ENCODE results near the gene PSENEN.
A peak's percentile ranks its signal among the peaks of the same experiment; 100 is the strongest.
"Not testable (repeated sequence)": the region's sequence is repeated elsewhere in the genome, so short reads cannot be mapped to it uniquely, and the experiment has no call there.

PSENEN gene

DNA sequence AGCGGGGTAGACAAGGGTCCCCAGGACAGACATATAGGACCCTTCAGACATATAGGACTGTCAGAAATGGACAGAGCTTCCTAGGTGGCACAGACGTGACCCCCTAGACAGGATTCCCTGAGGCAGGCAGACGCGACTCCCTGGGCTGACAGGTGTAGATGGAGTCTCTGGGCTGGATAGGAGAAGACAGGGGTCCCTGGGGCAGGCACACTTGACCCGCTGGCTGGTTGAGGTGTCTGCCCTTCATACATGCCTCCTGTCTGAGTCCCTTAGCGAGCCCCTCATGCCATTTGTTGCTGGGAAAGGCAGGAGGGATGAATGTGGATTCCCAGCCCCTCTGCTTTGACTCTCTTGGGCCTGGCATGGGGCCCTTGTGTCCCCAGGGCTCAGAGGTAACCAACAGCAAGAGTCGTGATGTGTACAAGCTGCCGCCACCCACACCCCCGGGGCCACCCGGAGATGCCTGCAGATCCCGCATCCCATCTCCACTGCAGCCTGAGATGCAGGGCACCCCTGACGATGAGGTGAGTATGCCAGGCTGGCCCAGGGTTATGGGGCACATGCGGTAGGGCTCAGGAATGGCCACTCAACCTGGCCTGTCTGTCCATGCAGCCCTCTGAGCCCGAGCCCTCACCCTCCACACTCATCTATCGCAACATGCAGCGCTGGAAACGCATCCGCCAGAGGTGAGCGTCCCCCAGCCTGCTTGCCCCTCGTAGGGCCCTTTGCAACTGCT lies 8.4 kb downstream of the PSENEN start:
- no peak for DNase-seq

DNA sequence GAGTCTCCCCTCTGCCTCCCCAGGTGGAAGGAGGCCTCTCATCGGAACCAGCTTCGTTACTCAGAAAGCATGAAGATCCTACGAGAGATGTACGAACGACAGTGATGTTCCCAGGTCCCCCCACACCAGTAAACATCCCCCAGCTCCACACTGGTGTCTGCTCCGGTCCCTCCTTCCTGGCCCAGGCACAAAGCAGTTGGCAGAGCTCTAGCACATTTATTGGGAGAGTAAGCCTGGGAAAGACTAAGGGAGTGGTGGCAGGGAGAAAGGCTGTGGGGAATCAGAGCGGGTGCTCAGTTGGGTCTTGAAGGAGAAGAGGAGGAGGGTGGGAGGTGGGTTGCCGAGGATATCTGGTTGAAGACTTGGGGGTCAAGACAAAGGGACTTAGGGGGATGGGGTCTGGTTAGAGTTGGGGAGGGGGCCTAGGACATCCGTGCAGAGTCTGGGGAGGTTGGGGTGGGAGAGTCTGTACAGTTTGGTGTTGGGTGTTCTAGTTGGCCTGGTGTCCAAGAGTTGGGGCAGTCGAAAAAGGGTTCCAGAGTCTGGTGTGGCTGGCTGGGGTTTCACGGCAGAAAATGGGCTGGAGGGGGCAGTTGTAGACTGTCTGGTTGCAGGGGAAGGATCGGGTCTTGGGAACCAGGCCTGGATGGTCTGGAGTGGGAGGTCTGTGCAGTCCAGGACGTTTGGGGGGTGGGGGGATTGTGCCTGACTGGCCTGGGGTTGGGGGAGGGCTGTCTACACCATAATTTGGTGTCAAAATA lies 9.1 kb downstream of the PSENEN start:
- no peak for DNase-seq

DNA sequence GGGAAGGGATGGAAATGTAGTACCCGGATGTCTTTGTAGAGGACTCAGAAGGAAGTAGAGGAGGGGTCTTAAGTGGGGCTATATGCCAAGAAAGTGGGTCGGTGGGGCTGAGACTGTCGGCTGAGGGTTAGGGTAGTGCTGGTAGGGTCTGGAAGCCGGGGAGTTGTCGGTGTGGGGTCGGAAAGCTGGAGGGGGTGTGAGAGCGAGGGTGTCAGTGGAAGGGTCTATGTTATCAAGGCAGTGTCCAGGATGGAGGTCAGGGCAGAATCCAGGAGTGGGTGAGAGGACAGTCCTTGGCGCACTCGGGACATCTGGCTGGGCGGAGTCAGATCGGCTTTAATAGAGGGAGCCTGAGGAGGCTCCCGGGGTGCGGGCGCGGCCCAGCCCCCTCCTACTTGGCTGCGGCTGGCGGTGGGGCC lies 9.7 kb downstream of the PSENEN start:
- no peak for DNase-seq

DNA sequence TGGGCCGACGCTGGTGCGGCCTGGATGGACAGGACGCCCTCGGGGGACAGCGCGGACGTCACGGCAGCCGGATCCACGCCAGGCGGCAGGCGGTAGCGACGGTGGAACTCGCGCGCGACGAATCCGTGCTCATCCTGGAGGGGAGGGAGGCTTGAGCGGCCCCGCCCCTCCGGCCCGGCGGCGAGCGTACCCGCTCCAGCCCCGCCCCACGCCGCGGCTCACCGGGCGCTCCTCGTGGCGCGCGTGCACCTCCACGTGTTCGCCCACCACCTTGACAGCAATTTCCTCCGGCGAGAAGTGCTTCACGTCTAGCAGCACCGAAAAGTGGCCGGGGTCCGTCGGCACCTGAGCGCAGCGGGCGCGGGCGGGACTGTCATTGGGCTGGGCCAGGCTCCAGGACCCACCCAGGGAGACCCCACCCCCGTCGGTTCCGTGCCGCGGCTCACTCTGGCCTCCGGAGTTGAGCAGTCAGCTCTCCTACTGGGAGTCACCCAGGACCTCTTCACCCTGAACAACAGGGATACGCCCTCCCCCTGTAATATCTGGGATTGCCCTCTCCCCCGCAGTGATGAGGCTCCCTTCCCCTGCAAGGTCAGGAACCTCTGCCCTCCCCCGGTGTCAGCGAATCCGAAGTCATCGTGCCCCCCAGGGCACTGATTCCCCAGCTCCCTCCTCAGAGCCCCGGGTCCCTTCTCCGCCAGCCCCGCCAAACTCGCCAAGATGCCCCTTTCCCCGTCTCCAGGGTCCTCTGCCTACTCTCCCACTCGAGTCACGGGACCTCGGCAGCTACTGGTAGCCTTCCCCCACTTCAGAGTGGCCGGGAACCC lies 10.3 kb downstream of the PSENEN start:
- DNase-seq, result no peak

DNA sequence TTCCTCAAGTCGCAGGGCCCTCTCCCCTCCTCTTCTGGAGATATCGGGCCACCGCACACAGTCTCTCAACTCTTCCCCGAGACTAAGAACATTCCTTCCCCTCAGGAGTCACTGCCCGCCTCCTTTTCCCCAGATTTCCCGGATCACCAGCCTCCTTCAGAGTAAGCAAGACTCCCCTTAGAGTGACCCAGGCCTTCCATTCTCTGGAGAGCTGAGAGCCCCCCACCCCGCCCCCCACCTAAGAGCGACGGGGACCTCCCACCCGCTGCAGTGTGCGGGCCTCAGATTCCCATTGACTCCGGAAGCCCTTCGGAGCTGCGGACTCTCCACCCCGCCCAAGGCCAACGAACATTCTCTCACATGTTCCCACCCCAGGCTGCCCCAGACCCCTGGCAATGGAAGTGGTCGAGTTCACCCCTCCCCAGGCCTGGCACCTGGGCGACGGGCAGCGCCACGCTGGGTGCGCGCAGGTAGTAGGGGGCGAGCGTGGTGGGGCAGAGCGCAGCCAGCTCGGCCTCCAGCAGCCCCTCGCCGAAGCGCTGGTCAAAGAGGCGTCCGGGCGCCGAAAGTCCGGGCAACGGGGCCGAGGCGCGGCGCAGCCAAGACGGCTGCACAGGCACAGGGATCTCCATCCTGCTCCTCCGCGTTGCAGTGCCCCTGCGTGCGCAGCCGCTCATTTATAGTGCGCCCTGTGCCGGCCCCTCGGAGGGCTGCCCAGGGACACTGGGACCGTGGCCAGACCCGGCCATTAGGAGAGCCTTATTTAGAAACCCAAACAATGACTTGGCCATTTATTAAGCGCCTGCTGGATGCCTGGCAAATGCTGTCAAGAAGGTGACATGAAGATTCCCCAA lies 11.2 kb downstream of the PSENEN start, which contains the start of gene HSPB6:
Gene HSPB6 (minus strand): TSS at position 653 of the 854 bp plus-strand sequence. CDS start 21 bp downstream, at position 632.
- DNase-seq, result no peak

DNA sequence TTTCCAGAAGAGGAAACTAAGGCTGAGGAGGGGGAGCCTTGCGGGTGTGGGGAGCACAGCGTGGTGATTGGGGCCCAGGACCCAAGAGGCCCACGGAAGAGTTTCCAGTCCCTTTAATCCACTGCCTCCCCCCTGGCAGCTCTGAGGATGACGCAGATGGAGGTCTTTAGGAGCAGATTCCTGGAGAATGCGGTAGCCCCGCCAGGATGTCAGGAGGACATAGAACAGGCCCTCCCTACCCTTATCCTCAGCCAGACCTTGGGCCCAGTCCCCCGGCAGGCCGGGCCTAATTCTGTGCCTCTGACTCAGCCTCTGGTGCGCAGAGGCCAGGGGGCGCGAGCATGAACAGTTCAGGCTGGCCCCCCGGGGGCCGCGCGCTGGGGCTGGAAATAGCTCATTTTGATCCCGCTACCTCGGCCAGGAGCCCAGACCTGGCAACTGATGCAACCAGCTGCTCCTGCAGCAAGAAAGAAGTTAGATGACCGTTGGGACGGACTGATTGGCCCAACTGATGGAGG lies 11.8 kb downstream of the PSENEN start:
- DNase-seq, result no peak

DNA sequence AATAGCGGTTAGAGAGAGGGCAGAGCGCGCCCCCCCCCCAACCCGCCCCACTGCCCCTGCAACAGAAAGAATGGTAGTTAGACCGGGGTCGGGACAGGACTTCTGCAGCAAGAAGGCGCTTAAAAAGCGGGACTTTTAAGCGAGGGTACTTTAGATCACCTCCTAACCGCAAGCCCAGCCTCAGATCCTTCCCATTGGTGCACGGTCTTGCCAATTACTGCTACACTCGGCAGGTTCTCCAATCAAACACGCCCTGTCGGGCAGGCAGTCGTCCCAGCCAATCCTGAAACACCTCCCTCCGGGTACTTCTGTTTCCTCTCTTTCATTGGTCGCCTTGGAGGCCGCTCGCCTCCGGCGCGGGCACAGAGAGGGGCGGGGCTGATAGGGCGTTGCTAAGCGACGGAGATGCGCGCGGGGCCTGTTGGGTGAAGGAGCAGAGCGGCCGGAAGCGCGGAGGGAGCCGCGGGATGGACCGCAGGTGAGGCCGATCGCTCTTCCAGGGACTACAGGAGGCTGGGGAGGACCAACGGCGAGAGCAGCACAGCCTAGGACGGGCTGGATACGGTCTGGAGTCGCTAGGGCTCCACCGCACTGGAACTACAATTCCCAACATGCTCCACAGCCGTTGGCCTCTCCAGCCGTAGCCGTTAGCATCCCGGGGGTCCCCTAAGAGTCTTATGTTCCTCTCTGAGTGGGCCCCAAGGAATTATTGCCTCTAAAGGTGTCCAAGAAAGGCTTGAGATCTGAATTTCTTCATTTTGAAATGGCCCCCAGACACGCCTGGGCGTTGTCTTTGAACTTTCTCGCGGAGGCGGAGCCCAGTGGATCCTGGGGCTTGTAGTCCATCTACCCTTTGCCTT lies 12.5 kb downstream of the PSENEN start, which contains the start of gene PROSER3:
Gene PROSER3 (plus strand): TSS at position 428 of the 860 bp plus-strand sequence. CDS start 40 bp downstream, at position 468.
- peak; percentile 97 to 98 for DNase-seq

DNA sequence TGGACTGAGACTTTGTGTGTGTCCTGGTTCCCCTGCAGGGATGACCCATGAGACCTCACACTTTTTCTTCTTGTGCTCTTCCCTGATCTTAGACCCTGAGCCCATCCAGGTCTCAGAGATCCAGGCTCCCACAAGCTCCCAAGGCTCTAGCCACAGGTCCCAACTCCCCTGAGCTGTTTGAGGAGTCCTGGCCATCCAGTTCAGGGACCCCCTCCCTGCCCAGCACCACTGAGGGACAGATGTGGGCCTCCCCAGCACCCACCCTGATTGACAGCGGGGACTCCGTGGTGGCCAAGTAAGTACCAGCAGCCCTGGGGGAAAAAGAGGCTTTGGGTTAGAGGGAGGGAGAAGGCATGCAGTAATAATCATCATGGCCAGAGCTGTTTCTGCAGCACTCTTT lies 14.2 kb downstream of the PSENEN start:
- no peak for DNase-seq

DNA sequence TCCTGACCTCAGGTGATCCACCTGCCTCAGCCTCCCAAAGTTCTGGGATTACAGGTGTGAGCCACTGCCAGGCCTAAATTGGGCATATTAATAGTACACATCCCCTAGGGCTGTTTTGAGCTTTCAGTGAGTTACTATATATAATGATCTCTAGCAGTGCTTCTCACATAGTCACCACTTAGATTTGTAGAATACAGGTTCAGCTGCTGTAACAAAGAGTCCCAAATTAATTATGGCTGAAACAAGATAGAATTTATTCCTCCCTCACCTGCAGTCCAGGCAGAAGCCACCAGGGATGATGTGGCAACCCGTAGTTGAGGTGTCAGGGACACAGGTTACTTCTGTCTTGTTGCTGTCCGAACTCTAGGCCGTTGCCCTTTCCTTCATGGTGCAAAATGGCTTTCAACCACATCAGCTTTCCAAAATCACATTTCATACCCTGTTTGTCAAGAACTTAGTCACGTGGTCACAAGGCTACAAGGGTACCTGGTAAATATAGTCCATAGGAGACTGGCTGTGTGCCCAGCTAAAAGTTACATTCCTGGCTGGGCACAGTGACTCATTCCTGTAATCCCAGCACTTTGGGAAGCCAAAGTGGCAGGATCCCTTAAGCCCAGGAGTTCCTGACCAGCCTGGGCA lies 15.4 kb downstream of the PSENEN start:
- DNase-seq, result no peak

DNA sequence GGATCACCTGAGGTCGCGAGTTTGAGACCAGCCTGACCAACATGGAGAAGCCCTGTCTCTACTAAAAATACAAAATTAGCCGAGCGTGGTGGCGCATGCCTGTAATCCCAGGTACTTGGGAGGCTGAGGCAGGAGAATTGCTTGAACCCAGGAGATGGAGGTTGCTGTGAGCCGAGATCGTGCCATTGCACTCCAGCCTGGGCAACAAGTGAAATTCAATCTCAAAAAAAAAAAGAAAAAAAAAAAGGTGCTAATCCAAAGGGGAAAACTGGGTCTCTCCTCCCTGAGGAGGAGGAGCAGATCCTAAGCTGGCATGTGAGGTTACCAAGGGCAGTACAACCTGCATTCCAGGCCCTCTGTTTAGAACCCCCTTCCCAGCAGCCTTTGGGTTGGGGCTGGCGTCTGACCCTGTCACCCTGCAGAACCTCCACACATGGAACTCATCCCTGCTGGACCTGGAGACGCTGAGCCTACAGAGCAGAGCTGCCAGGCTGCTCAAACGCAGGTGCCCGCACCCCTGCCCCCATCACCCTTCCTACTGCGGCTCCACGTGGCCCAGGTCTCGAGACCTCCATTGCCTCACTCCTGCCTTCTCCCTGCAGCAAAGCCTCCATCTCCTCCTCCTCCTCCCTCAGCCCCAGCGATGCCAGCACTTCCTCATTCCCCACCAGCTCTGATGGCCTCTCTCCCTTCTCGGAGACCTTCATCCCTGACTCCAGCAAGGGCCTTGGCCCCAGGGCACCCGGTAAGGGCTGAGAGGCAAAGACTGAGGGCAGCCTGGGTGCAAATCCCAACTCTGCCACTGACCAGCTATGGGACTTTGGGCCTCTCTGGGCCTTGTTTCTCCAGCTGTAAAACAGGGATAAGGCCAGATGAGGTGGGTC lies 19.2 kb downstream of the PSENEN start:
- DNase-seq, result no peak

DNA sequence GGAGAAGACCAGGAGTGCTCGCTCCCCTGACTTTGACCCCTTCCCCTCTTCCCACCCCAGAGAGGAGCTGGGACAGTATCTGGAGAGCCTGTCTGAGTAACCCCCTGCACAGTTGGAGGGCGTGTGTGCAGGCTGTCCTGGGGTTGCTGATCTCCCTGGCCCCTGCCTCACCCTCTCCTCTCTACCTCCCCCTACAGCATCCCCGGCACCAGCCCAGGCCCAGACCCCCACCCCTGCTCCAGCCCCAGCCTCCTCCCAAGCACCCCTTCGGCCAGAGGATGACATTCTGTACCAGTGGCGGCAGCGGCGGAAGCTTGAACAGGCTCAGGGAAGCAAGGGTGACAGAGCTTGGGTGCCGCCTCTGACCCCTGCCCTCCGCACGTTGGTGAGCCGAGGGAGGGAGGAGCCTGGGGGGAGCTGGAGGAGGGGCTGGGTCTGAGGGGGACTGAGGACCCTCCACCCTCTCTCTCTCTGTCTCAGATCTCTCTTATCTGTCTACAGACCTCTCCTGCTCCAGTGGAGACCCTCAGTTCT lies 21.2 kb downstream of the PSENEN start:
- no peak for DNase-seq

DNA sequence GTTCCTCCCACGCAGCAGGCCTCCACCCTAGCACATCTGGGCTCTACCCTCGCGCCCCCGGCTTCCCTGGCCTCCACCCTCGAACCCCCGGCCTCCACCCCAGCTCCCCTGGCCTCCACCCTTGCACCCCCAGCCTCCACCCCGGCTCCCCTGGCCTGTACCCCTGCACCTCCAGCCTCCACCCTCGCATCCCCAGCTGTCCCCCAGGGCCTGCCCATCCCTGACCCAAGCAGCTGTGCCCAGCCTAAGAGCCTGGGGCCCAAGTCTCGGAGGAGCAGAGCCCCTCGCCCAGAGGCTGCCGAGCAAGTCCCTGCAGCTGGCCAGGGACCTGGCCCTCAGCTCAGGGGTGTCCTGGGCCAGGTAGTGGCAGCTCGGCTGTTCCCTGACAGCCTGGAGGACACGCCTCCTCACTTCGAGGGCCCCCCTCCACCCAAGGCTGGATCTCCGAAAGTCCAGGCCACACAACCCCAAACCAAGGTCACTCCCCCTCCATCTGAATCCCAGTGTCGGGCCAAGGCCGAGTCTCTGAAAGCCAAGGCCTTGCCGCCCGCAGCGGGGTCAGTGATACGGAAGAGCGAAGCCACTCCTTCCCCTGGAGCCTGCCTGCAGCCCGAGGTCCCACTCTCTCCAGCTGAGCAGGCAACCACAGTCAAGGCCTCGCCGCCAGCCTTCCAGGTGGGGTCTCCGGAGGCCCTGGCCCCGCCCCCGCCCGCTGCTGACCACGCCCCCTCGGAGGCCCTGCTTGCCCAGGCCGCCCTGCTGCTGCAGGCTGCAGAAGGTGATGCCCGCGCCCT lies 22.0 kb downstream of the PSENEN start:
- DNase-seq, result no peak

DNA sequence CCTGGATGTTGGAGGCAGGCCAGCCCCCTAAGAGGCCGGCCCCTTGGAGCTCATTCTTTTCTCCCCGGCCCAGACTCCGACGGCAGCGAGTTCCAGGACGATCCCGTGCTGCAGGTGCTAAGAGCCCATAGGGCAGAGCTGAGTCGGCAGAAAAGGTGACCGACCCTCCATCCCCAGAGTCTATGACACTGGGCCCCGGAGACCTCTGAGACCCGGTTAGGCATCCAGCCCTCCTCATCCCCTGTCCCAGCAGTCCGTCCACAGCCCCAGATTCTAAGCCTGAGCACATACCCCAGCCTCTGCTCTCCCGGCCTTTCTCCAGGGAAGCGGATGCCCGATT lies 22.6 kb downstream of the PSENEN start:
- no peak for DNase-seq

DNA sequence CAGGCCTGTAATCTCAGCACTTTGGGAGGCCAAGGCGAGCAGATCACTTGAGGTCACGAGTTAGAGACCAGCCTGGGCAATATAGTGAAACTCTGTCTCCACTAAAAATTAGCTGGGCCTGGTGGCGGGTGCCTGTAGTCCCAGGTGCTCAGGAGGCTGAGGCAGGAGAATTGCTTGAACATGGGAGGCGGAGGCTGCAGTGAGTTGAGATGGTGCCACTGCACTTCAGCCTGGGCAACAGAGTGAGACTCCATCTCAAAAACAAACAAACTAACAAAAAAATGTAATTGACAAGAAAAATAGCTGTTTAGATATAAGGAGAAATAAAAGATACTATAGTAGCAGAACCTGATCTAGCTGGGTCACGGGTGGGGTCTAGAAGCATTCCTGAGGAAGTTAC lies 26.9 kb downstream of the PSENEN start:
- DNase-seq, result not testable (repeated sequence)

DNA sequence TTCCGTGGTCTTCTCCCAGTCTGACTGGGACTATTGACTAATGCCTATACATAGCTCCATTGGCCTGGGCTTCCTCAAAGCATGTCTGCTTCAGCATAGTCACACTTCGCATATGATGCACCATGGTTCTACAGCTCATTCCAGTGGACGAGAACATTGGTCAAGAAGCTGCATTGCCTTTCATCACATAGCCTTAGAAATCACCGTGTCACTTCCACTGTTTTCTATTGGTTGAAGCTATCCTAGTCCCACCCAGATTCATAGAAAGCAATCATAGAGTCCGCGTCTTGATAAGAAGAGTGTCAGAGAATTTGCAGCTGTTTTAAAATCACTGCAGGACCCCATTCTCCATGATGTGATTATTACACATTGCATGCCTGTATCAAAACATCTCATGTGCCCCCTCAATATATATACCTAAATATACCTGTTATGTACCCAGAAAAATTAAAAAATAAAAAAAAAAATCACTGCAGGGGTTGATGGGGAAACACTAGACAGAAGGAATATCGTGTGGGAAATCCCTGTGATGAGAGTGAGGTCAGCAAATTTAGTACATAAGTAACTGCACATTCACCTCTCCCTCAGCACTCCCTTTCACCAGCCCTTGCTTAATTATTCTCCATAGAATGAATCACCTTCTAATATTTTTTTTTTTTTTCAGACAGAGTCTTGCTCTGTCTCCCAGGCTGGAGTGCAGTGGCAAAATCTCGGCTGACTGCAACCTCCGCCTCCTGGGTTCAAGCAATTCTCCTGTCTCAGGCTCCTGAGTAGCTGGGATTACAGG lies 27.8 kb downstream of the PSENEN start:
- DNase-seq, result no peak

DNA sequence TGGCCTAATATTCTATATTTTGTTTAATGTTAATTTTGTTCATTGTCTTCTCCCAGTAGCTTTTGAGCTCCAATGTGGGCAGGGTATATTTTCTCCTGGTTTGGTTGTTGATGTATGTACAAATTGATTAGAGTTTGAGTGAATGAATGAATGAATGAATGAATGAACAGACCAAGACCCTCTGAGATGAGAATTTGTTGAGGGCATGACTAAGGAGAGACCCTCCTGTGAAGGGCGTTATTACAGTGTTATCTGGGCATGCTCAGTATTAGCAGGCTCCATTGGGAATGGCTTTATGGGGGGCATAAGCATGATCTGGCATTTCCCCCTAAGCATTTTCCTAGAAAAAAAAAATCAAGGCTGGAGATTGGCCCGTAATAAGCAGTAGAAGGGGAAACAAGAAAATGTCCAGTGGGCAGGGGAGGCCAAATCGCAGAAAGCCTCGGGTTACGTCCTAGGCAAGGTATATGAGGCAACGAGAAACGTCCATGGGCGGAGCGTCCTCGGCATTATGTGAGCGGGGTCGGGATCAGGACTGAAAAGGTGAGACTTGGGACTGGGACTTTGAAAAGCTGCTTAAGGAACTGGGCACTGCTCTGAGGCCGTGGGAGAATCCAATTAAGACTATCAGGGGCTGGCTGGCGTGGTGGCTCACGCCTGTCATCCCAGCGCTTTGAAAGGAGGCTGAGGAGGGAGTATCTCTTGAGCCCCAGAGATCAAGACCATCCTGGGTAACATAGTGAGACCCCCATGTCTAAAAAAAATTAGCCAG lies 29.0 kb downstream of the PSENEN start:
- no peak for DNase-seq

DNA sequence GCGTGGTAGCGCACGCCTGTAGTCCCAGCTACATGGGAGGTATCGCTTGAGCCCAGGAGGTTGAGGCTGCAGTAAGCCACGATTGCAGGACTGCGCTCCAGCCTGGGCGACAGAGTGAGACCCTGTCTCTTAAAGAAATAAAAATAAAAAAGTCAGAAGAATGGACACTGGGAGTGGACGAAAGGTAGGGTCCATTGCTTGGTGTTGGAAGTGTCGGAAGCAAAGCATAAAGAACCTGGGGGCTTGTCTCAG lies 29.5 kb downstream of the PSENEN start:
- DNase-seq, result no peak
